Measurements from ENCODE around the gene KCNJ11. TPM values are rescaled to one million over a fixed set of nuclear protein-coding genes. Genes with fewer than 3 reads are reported as not detected.

Gene KCNJ11
- total RNA-seq, 3 donors from 2014 or later: 0.80 to 5.0 (median 4.9) TPM

DNA sequence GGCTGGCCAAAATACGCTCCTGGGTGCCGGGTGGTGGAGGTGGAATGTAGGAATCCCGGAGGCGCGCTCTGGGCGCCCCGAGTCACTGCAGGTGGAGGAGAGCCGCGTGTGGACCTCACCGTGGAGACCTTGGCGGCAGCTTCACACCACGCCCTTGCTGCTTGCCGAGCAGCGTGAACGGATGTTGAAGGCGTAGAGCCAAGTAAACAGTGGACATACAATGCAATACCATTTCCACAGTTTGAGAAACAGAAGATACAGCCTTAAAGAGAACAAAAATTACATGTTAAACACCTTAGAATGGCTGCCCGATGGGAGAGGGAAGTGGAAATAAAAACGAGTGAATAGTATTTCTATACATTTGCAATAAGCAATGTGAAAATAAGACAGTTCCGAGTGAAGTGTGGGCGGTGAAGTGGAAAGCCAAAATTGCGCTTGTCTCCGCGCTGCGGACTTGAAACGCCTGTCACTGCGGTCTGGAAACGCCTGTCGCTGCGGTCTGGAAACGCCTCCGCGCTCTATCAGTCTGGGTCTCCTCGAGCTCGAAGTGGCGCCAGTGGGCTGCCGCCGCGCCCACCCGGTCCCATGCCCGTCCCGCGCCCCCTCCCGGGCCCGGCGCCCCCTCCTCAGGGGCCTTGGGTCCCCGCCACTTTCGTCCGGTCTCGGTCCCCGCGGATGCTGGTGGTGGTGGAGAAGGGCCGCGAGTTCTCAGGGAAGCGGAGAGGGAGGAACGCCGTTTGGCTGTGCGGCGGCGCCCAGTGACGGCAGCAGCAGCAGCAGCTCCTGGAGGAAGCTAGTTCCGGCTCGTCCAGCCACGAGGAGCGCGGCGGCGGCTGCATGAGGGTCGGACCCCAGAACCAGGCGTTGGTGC lies 35.3 kb downstream of the KCNJ11 start:
- peak; percentile 29 to 71 for DNase-seq (ENCODE audit: low spot score in 2 of 2)
- intact Hi-C loops (cut with DNase I; ENCODE audit: low total_unique reads): no loop called here
- TF ChIP-seq POLR2AphosphoS5 (IDR thresholded peaks at IDR 0.05) (no peak), POLR2A (IDR thresholded peaks at IDR 0.05) (no peak)
- TF ChIP-seq, protein P1, sequence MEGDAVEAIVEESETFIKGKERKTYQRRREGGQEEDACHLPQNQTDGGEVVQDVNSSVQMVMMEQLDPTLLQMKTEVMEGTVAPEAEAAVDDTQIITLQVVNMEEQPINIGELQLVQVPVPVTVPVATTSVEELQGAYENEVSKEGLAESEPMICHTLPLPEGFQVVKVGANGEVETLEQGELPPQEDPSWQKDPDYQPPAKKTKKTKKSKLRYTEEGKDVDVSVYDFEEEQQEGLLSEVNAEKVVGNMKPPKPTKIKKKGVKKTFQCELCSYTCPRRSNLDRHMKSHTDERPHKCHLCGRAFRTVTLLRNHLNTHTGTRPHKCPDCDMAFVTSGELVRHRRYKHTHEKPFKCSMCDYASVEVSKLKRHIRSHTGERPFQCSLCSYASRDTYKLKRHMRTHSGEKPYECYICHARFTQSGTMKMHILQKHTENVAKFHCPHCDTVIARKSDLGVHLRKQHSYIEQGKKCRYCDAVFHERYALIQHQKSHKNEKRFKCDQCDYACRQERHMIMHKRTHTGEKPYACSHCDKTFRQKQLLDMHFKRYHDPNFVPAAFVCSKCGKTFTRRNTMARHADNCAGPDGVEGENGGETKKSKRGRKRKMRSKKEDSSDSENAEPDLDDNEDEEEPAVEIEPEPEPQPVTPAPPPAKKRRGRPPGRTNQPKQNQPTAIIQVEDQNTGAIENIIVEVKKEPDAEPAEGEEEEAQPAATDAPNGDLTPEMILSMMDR (IDR thresholded peaks at IDR 0.05): no peak
- Histone ChIP-seq H3K27me3 (no peaks in the 10 kb centered on the region), H3K27ac (peak overlapping the region; percentile 60 to 86), H3K36me3 (no peaks in the 10 kb centered on the region), H3K4me1 (no peaks in the 10 kb centered on the region), H3K4me3 (peak overlapping the region; percentile 54 to 88 (median 64)), H3K9me3 (no peaks in the 10 kb centered on the region)

DNA sequence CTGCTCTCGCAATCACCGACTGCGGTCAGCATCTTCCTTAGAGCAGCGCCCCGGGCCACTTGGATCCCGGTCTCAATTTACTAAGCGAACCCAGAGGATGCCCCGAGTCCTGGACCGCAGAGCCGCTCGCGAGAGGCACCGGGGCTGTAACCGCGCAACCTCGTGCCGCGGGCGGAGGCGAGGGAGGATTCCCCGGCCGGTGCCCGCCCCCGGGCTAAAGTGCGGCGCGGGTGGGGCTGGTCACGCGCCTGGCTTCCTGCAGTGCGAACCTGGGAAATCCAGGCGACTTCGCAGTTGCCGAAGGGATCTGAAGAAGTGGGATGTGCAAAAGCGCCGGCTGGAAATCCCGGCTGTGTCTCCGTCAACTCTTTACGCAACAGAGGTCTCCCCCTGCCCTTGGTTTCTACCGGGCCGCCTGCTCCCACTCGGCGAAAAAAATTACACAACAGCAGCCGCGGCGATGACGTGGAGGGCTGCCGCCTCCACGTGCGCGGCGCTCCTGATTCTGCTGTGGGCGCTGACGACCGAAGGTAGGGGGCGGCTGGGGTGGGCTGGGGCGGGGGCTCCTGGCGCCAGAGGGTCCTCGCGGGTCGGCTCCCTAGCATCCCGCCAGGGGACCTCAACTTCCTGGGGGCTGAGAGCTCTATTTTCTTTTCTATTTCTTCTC lies 36.8 kb downstream of the KCNJ11 start, which contains the start of gene NCR3LG1:
TSS of gene NCR3LG1 (plus strand) at position 291 of the 667 bp plus-strand sequence. CDS start at position 461, 170 bp downstream.
- DNase-seq (ENCODE audit: low spot score in 2 of 2): peak in 1 of 2 donors; percentile 26
- Histone ChIP-seq H3K4me3 (peak within 1 kb of the TSS; percentile 54 to 88 (median 64)), H3K36me3 (no peaks in the 10 kb centered on the region), H3K4me1 (no peaks in the 10 kb centered on the region), H3K27me3 (no peaks in the 10 kb centered on the region), H3K27ac (peak within 1 kb of the TSS; percentile 21 to 60), H3K9me3 (no peaks in the 10 kb centered on the region)
- intact Hi-C loops (cut with DNase I; ENCODE audit: low total_unique reads): no loop called here
- TF ChIP-seq POLR2A (IDR thresholded peaks at IDR 0.05) (no peak), POLR2AphosphoS5 (IDR thresholded peaks at IDR 0.05) (peak in 1 of 3 donors; percentile 43)

DNA sequence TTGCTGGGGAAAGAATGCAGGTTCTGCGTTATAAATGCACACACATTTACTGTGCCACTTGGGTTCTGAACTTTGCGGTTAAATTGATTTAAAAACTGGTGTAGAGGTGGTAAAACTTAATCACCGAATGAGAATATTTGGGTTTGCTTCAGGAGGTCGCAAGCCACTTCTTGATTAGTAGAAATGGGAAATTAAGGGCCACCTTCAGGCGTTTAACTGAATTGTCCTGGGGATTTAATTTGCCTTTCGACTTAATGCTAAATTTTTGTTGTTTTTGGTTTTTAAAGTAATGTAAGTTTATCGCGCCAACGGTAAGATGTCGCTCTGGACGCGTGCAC lies 37.3 kb downstream of the KCNJ11 start:
- Histone ChIP-seq H3K4me1 (no peaks in the 10 kb centered on the region), H3K27me3 (no peaks in the 10 kb centered on the region), H3K9me3 (no peaks in the 10 kb centered on the region), H3K4me3 (peak overlapping the region; percentile 54 to 88 (median 64)), H3K36me3 (no peaks in the 10 kb centered on the region), H3K27ac (peak overlapping the region in 1 of 2 donors; percentile 60)
- TF ChIP-seq, protein P1 (IDR thresholded peaks at IDR 0.05): peak in 1 of 3 donors; percentile 7
- TF ChIP-seq POLR2A (IDR thresholded peaks at IDR 0.05) (no peak), POLR2AphosphoS5 (IDR thresholded peaks at IDR 0.05) (no peak)
- DNase-seq (ENCODE audit: low spot score in 2 of 2): no peak
- intact Hi-C loops (cut with DNase I; ENCODE audit: low total_unique reads): no loop called here

GRCh38 chr11:17350455-17351171 lies 37.8 kb downstream of the KCNJ11 start:
- no peak for DNase-seq (ENCODE audit: low spot score in 2 of 2)
- Histone ChIP-seq H3K4me1 (no peaks in the 10 kb centered on the region), H3K9me3 (no peaks in the 10 kb centered on the region), H3K27ac (no peak overlapping the region), H3K36me3 (no peaks in the 10 kb centered on the region), H3K4me3 (no peak overlapping the region), H3K27me3 (no peaks in the 10 kb centered on the region)
- TF ChIP-seq POLR2A (IDR thresholded peaks at IDR 0.05) (no peak), POLR2AphosphoS5 (IDR thresholded peaks at IDR 0.05) (no peak)
- TF ChIP-seq, protein P1 (IDR thresholded peaks at IDR 0.05): no peak
- intact Hi-C loops (cut with DNase I; ENCODE audit: low total_unique reads): no loop called here

DNA sequence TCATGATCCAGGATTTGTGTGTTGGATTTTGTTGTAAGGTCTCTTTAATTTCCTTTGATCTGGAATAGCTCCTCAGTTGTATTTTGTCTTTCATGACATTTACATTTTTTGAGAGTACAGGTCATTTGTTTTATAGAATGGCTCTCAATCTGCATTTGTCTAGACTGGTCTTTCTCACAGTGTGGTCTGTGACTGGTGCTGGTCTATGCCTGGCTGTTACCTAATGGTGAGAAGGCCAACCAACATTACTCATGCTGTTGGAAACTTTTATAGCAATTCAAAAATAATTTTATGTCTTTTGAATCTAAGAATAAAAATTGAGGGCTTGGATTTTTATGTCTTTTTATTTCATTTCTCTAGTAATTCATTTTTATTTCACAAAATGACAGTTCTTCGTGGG lies 40.8 kb downstream of the KCNJ11 start:
- Histone ChIP-seq H3K4me1 (no peaks in the 10 kb centered on the region), H3K9me3 (no peaks in the 10 kb centered on the region), H3K36me3 (no peaks in the 10 kb centered on the region), H3K27me3 (no peaks in the 10 kb centered on the region), H3K27ac (no peak overlapping the region), H3K4me3 (no peak overlapping the region)
- no peak for DNase-seq (ENCODE audit: low spot score in 2 of 2)
- no peak for TF ChIP-seq POLR2AphosphoS5 (IDR thresholded peaks at IDR 0.05)
- TF ChIP-seq, protein P1 (IDR thresholded peaks at IDR 0.05): no peak
- intact Hi-C loops (cut with DNase I; ENCODE audit: low total_unique reads): no loop called here
